Measurements from ENCODE around the gene TMC5. TPM values are rescaled to one million over a fixed set of nuclear protein-coding genes. Genes with fewer than 3 reads are reported as not detected.

The TMC5 gene
- total RNA-seq = not detected in 2 replicates

GRCh38 chr16:19417640-19418039, at the start of gene TMC5:
Gene TMC5 (plus strand): TSS chr16:19417883. CDS start chr16:19440039, 22,156 bp downstream.

GRCh38 chr16:19521471-19522396, 104.1 kb downstream of the TMC5 start, which contains the start of gene GDE1:
Gene GDE1 (minus strand): TSS chr16:19522098. CDS start chr16:19521964, 134 bp downstream.

GRCh38 chr16:19523559-19524355, 106.1 kb downstream of the TMC5 start, which contains the start of gene CCP110:
Gene CCP110 (plus strand): TSS chr16:19523942. CDS start chr16:19527882, 3,940 bp downstream.

Other genes with a start within 250 kb of the TMC5 start
- gene SYT17, start 249.6 kb upstream of the TMC5 start, total RNA-seq = 0.91 and 4.2 TPM in 2 replicates
- not detected in 2 replicates for gene CLEC19A, start 132.2 kb upstream of the TMC5 start, total RNA-seq
- 50.7 and 60.6 TPM in 2 replicates for gene GDE1, start 104.2 kb downstream of the TMC5 start, total RNA-seq
- 9.7 and 16.4 TPM in 2 replicates for gene CCP110, start 106.1 kb downstream of the TMC5 start, total RNA-seq
- gene VPS35L, start 137.8 kb downstream of the TMC5 start, total RNA-seq = 21.4 and 25.2 TPM in 2 replicates

Measured in epithelial cell of umbilical artery (primary cell).